Hematopoietic multipotent progenitor cell (in vitro differentiated cells): ENCODE measurements around the gene P3H2. TPM values are rescaled to one million over a fixed set of nuclear protein-coding genes. Genes with fewer than 3 reads are reported as not detected.
A peak's percentile ranks its signal among the peaks of the same experiment; 100 is the strongest.
"Not testable (repeated sequence)": the region's sequence is repeated elsewhere in the genome, so short reads cannot be mapped to it uniquely, and the experiment has no call there.

ENCODE experiments used
- DNase-seq, 3 donors: peaks; one replicate each; pipeline ENCODE4 v3.0.0-alpha.2; 2011 to 2015; ENCODE audit warnings: low read depth in 2 of 3, low spot score in 2 of 3
- total RNA-seq: library from RNA; depleted of rRNA; stranded (reverse); fragments of >200 nt; gene quantifications from one replicate; pipeline ENCODE4 v1.2.3, GENCODE V29; 2012

P3H2 gene
- total RNA-seq, 1 donor = under 0.01 TPM

DNA sequence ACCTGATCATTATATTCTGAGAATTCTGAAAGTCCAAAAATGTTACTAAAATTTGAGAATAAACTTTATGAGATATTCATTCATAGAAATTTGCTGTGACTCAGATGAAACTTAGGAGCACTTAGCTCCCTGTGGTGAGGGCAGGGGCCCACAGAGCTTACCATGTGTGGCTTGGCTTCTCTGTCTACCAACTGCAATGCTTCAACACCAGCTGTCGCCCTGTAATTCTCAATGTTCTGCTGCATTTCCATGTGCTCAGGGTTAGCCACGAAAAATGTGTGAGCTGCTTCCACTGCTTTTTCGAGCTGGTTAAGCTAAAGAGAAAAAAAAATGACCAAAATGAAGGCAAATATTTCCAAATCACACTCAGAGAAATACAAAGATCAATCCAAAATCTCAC lies 125.6 kb downstream of the P3H2 start:
- no peak for DNase-seq

DNA sequence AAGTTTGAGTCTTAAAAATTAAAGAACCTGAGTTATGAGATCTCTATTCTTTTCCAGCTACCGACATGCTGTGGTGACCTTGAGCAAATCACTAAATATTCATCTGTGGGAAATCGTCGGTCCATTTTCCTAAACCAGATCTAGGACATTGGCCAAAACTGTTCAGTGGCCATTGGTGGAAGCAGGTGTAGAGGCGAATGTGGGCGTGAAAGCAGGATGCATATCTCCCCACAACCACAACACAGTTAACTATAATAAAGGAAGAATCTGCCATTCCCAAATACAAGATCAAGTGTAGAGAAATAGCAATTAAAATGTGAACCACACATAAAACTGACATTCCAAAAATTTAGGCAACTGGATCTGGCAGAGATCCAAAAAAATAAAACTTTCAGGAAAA lies 129.9 kb downstream of the P3H2 start:
- no peak for DNase-seq

DNA sequence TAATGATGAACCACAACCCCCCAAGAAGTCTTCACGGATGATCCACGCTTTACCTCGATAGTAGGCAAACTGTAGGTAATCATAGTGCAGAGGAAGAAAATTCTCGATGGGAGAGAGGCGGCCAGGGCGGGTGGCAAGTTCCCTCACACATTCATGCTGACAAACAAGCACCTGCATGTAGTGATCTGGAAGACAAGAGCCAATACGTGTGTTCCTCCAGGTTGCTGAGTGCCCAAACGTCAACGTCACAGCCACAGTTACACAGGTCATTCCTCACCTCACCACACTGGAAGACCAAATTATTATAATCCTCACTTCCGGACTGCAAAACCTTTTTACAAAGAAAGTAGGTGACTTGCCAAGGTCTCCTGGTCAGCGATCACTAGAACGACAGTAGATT lies 131.8 kb downstream of the P3H2 start:
- DNase-seq = no peak

DNA sequence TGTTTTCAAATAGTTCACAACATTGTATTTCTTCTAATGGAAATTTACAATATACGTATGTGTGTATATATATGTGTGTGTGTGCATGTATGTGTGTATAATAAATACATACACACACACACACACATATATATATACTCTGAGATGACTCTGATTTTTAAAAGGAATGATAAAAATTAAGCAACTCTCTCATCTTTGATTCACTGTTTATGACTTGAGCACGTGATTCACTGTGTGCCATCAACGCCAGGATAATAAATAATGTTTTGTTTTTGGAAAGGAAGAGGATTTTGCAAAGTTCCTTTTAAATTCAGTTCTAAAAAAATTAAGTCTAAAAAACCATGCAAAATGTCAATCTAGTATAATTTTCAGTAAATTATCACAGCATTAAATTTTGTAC lies 132.4 kb downstream of the P3H2 start:
- DNase-seq = no peak

DNA sequence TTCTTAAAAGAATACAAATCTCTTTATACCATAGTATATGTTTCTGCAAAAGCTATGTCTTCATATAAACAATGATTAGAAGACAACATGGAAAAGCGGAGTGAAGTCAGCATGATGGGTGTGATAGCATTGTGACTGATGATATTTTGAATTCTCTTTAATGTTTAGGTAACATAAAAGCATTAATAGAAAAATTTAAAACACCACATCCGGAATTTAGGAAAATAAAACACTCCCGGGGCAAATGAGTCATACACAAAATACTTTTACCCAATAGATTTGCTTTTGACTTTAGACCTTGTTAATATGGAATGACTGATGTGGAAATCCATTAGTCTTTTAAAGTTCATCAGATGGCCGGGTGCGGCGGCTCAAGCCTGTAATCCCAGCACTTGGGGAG lies 134.7 kb downstream of the P3H2 start:
- no peak for DNase-seq

DNA sequence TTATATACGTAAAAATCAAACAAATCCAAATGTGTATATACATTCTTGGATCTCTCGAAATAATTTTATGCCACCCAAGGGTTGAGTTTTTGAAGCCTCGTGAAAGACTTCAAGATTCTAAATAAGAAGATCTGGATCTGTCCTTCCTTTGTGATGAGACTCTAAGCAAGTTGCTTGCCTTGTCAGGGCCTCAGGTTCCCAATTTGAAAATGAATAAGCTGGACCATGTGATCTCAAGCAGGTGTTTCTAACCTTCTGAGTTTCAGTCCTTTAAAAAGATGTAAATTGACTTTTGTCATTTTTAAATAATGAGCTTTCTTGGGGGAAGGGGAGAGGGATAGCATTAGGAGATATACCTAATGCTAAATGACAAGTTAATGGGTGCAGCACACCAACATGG lies 137.1 kb downstream of the P3H2 start:
- no peak for DNase-seq

DNA sequence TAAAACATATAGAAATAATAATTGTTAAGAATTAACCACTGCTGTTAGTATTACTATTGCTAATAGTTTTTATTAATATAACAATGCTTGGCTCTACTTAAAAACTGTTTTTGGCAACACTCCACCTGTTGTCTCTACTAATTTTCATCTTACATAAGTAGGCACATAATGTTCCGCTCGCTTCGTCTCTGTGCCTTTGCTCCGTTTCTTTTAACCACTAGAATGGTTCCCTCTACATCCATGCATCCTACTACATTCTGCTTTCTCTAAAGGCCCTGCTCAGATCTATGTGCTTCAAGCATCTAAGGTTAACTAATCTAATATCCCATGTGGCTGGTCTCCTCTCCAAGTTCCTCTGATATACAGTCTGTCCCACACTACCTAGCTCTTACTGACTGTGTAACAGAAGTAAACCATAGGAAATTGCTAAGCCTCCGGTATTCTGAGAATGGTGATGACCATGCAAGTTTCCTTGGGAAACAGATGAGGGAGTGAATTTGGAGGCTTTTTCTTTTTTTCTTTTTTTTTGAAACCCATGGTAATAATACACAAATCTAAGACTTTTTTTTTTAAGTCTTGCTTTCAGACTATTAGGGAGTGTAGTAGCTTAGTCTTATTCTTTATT lies 138.3 kb downstream of the P3H2 start:
- DNase-seq = peak in 2 of 3 donors; percentile 20 to 26

DNA sequence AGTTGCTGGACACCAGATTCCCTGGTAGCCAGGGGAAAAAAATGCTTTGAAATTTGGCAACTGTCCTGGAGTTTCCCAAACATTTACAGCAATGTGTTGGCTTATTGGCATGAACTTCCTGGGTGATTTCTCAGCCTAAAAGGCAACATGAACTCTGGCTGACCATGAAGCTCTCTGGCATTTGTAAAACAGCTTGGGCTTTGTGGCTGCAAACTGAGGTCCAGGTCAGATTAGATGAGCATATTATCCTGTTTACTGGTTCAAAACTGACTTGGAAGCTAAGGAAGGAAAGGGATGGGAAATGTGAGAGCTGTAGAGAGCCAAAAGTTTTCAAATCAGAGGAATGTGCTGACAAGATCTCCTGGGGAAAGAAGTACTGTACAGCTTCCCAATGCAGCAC lies 139.0 kb downstream of the P3H2 start:
- no peak for DNase-seq

DNA sequence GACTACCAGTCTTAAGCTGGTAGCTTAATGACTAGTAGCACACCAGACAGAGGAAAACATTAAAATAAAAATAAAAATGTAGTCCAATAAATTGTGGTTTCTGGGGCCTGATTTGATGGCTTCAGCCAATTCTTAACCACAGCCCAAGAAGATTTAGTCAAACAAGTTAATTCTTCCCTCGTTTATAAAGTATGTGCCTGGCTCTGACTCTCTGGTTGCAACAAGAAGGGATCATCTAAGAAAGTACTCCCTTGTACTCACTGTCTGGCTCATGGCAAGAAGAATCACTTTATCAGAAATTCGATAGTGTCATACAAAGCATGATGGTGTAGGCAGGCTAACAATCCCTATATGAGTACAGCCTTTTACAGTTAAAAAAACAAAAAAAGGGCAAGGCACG lies 141.9 kb downstream of the P3H2 start:
- no peak for DNase-seq

DNA sequence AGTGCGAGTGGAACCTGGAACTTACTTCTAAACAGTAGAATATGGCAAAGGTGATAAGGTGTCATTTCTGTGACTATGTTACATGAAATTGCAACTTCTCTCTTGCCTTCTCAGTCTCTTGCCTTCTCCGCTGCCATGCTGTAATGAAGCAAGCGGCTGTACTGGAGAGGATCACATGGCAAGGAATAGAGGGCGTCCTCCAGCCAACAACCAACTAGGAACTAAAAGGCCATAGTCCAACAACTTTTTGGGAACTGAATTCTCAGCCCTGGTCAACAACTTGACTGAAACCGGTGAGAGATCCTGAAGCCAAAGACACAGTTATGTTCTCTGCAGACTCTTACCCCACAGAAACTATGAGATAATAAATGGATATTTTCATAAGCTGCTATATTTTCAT lies 143.5 kb downstream of the P3H2 start:
- DNase-seq = no peak

DNA sequence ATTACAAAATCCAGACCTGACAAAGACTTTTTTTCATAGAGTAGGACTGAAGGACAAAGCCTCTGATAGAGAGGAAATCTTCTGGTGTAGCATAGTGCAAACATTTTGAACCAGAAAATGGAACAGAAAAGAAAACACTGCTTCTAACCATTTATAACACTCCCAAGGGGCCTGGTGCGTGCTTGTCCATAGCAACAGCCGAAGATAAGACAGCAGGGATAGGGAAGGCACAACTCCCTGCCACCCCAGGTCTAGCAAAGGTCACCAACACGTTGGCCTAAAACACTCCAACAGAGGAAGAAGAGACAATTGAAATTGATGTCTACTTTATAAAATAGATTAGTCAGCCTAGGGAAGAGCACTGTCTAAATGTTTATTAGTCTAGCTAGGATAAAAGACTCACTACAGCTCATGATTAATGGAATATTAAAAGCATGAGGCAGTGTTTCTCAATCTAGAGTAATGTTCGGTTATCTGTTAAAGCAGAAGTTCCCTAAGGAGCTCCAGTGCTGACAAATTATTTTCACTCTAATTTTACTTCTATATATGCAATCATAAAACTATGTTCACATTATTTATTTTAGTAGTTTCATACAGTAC lies 145.2 kb downstream of the P3H2 start:
- DNase-seq = no peak

DNA sequence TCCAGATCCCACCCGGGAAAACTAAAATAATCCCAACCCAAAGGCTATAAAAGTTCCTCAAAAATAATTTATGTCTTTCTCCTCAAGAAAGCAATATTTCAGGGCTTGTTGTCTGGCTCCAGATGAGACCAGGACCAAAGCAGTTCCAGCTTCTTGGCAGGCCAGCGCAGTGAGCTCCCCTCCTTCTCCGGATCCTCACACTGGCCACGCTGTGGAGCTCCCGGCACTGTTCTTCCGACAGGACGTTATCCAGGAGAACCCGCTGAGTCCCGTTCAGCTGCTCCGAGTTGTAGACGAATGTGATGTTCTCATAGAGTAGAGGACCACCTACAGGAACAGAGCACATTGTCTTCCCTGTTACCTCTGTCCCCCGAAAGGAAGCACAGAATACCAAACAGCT lies 146.3 kb downstream of the P3H2 start:
- no peak for DNase-seq

DNA sequence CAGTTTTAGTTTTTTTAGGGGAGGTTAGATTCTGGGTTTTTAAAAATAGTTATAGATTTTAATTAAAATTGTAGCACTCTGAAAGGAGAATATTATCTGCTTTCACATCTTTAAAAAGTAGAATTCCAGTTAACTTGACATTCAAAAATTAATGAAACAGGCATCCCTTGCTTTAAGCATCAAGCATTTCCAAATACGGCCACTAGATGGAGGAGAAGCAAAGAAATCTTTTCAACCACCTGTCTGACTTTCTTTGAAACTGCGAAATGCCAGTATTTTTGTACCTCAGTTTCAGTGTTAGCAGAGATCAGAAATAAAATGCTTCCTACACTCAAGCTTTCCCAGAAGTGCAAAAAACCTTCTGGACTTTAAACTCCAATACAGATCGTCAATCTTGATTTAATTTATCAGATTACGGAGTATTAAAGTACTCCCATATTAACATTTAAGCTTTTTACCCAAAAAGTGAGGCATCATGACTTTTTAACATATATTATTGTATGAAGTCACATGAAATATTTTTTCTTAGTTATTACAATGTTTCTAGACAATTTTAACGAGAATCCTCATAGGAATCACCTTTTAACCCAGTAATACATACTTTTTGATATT lies 153.3 kb downstream of the P3H2 start:
- peak; percentile 6 to 79 (median 48) for DNase-seq

DNA sequence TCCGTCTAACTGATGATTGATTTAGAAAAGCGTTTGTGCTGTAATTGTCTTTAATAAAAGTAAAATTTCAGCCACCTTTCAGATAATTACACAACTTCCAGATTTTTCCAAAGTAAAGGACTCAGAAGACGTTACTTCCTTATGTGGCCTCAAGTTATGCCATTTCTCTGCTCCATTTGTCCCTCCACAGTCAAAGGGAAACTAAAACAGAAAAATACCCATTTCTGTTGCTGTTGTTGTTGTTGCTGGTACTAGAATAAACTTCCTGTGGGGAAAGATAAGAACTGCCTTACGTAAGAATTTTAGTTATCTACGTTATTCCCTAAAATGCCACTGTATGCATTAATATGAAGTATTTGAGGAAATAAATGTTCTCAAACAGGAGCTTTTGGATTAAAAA lies 153.9 kb downstream of the P3H2 start:
- no peak for DNase-seq

DNA sequence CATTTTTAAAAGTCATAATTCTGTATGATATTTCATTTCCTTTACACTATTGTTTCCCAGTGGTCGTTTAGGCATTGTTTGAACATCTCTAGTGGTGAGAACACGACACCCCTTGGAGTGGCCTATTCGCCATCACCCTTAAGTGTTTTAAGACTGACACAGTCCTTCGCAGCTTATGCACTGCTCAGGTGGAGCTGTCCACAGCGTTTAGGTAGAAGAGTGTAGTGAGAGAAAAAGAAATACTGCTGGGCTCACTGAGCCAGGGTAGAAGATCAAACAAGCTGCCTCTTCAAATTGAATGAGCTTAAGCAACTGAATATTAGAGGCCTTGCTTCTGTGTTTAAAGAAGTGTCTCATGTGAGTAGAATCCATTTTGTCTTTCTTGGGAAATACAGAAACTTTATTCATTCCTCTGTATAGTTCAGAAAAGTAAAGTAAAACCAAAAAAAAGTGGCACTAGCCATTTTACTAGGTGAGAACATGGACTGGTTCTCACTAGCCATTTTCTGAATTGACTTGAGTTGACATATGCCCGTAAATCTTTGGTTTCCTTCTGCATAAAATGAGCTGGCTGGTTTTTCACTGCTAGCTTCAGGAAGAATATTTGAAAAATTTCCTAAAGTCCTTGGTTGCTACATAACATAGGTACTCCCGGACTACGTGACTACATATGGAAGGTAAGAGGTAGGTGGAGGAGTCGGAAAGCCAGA lies 155.9 kb downstream of the P3H2 start:
- peak in 1 of 3 donors; percentile 22 for DNase-seq

DNA sequence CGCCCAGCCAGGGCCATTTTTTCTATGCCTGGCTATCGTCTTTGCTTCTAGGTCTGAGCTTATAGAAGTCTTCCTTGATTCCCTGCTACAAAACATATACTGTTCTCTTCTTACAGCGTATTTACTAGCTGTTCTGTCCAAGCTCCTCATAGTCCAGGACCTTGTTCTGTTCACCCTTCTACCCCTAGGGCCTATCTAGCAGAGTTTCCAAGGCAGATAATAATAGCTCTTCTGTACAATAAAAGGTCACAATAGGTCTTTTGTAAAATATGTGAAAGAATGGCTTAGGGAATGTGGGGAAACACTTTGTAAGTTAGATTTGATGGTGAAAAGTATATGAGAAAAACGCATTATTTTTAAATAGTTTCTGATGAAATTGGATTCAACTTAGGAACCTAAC lies 158.2 kb downstream of the P3H2 start:
- DNase-seq = no peak

DNA sequence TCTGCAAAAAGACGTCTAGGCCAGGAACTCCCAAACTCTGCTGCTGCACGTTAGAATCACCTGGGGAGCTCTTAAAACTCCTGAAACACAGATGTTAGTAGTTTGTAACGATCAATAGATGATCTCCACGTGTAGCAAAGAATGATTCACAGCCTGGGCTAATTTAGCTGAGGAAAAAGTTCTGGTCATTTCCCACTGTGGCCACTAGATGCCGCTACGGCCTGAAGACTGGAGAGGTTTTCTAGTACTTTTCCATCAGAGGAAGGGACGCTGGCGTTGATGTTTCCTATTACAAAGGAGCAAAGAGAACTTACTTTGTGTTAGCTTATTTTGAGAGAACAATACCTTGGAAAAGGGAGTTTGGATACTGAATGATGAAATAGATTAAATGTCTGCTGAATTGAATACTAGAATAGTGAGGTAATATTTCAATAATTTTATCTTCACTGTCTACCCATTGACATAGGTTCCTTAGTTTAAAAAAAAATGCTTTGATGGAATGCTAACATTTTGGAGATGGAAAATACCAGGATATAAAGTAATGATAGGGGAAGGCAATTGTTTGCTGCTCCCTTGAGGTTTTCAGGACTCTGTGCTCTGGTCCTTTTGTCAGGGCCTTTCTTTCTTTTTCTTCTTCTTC lies 159.1 kb downstream of the P3H2 start:
- DNase-seq = peak; percentile 25 to 83 (median 58)

DNA sequence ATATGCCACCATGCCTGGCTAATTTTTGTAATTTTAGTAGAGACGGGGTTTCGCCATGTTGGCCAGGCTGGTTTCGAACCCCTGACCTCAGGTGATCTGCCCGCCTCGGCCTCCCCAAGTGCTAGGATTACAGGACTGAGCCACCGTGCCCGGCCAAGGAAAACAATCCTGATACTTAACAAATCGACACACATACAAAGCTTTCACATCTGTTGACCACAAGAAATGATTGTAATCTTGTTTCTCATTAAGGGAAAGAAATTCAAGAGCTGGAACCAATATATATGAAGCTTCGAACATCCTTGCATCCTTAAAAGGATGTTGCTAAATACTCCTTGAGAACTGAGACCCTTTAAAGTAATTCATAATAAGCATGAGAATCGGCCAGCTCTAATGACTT lies 159.6 kb downstream of the P3H2 start:
- DNase-seq = not testable (repeated sequence)

DNA sequence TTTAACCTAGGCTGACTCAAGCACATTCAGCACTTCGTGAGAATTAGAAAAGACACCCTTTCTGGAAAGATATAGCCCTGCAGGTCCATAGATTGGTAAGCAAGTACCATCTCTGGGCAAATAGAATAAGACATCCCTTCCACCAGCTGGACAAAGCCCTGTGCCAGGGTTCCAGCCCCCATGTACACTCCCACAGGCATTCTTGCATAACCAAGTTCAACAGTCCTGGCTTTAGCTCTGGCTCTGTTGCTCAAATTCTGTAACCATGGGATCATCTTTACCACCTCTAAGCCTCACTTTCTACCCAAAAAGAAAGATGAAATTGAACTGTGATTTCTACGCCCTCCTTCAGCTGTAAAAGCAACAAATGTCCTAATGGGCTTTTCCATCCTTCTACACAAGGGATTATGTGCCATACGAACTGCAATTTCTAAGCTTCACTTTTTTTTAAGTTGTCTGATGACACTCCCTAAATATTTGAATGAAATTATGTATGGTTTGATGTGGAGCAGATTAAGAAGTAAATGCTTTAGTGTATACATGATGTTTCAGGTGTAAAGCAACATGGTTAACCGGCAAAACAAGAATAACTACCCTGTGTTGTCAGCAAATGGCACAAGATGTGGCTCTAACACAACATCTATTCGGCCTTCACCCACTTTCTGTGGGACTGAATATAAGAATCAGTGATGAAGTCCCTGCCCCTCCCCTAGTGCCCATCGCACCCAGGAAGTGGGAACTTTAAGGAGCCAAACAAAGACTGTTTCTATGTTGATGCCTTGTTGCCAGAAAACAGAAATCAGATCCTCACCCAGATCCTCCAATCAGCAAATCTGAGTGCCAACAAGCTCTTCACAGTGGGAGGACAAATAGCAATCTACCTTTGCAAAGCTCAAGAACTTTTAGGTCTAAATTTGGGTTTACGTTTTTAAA lies 165.7 kb downstream of the P3H2 start:
- DNase-seq = no peak

DNA sequence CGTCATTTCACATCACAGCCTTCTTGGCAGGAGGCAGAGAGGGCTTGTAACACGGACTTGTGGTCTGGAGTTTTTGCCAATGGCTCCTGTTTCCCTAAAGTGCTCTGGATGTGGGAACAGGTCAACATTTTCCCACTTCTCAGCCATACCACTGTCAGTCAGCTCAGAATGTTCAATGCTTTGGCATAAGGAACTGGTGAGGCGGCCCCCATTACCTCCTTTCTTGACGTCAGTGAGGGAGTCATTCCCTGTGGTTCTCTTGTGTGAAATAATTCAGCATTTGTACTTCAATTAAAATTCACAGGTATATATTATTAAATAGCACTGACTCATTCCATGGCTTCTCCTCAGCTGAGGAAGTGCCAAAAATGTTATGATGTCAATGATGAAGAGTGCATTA lies 167.1 kb downstream of the P3H2 start:
- no peak for DNase-seq
